Raji (cell line): Measurements from ENCODE around the gene RAE1.

ENCODE experiments used
- POLR2A ChIP-seq: IDR thresholded peaks from 2 replicates; pipeline ENCODE4 v1.6.1; 2011; ENCODE audit warnings: low read depth, low read length, control low read depth; ENCODE audit not compliant: insufficient read depth

The RAE1 gene

GRCh38 chr20:57377350-57377749, 26.3 kb downstream of the RAE1 start:
- TF ChIP-seq POLR2A: no peak

GRCh38 chr20:57378107-57378506, 27.1 kb downstream of the RAE1 start:
- no peak for TF ChIP-seq POLR2A

- no peak for TF ChIP-seq POLR2A
These were observed 27.7 kb downstream of the RAE1 start for GRCh38 chr20:57378646-57379262.

GRCh38 chr20:57379263-57379647, 28.2 kb downstream of the RAE1 start:
- no peak for TF ChIP-seq POLR2A

GRCh38 chr20:57380081-57380750, 29.2 kb downstream of the RAE1 start:
- TF ChIP-seq POLR2A: no peak

GRCh38 chr20:57381596-57382503, 30.8 kb downstream of the RAE1 start:
- no peak for TF ChIP-seq POLR2A

GRCh38 chr20:57382516-57382915, 31.5 kb downstream of the RAE1 start:
- TF ChIP-seq POLR2A: no peak

- no peak for TF ChIP-seq POLR2A
These were observed 32.6 kb downstream of the RAE1 start for GRCh38 chr20:57383447-57384347.

GRCh38 chr20:57384486-57384885, 33.4 kb downstream of the RAE1 start:
- TF ChIP-seq POLR2A: no peak

GRCh38 chr20:57384953-57385761, 34.1 kb downstream of the RAE1 start:
- no peak for TF ChIP-seq POLR2A

GRCh38 chr20:57385940-57386339, 34.9 kb downstream of the RAE1 start:
- TF ChIP-seq POLR2A: no peak

GRCh38 chr20:57386762-57387161, 35.7 kb downstream of the RAE1 start:
- no peak for TF ChIP-seq POLR2A

GRCh38 chr20:57387463-57387862, 36.4 kb downstream of the RAE1 start:
- no peak for TF ChIP-seq POLR2A

- no peak for TF ChIP-seq POLR2A
These were observed 36.9 kb downstream of the RAE1 start for GRCh38 chr20:57387945-57388371.
